Measurements from ENCODE around the gene TBL1X. TPM values are rescaled to one million over a fixed set of nuclear protein-coding genes. Genes with fewer than 3 reads are reported as not detected.

TBL1X gene
- polyA plus RNA-seq, 3 donors, result 24.2 to 27.8 (median 26.9) TPM

DNA sequence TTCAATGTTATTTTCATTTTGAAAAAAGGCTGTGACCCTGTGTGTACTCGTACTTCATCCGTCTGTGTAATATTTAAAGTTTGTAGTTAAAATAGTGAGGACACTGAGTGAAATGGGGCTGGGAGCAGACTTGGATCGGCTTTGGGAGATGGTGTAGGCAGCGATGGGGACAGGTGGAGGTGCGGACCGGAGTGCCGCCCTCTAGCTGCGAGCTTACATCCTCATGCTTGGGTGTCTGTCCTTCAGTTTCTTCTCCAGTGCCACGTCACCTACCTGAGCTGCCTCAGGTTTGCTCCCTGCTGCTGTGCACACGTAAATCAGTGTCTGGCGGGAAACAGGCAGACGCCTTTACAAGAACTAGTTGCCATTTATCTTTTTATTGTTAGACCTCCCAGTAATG is 154.7 kb downstream of the TBL1X start:
- DNase-seq, result no peak

DNA sequence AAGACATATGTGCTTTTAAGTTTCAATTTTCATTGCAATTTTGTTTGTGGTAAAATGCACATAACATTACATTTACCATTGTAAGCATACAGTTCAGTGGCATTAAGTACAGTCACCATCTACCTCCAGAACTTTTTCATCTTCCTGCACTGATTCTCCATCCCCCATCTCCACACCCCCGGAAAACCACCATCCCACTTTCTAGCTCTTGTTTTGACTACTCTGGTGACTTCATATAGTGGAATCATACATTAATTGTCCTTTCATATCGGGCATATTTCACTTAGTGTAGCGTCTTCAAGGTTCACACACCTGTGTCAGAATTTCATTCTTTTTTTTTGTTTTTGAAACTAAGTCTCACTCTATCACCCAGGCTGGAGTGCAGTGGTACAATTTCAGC is 157.3 kb downstream of the TBL1X start:
- no peak for DNase-seq

DNA sequence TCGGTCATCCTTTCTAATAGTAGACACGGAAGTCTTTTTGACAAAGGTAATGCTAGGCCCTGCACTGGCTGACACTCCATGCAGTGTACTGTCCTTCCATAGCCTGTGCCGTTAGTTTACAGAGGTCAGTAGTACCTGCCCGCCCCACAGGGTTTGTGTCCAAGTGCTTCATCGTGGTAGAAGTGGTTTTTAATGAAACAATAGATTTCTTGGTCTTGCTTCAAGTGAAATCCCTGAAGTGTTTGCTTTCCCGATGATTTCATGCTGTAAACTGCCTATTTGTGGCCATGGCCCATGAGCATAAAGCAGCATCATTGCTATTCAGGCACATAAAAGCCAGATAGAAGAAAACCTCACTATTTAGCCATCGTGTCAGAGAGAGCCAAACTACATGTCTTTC is 161.5 kb downstream of the TBL1X start:
- DNase-seq, result no peak

DNA sequence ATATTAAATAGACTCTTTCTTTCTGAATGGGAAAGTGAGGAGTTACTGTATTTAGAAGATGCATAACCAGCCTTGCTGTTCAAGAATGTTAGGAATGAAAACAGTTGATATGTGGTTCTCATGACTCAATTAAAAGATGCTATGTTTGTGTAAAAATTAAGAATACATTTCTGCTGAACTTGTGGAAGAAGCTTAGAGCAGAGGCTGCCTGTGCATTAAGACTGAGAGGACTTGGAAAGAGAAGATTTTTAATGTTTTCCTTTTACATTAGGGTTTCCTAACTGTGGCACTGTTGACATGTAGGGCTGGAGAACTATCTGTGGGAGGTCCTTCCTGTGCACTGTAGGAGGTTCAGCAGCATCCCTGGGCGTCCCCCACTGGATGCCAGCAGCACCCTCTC is 163.1 kb downstream of the TBL1X start:
- DNase-seq, result no peak

DNA sequence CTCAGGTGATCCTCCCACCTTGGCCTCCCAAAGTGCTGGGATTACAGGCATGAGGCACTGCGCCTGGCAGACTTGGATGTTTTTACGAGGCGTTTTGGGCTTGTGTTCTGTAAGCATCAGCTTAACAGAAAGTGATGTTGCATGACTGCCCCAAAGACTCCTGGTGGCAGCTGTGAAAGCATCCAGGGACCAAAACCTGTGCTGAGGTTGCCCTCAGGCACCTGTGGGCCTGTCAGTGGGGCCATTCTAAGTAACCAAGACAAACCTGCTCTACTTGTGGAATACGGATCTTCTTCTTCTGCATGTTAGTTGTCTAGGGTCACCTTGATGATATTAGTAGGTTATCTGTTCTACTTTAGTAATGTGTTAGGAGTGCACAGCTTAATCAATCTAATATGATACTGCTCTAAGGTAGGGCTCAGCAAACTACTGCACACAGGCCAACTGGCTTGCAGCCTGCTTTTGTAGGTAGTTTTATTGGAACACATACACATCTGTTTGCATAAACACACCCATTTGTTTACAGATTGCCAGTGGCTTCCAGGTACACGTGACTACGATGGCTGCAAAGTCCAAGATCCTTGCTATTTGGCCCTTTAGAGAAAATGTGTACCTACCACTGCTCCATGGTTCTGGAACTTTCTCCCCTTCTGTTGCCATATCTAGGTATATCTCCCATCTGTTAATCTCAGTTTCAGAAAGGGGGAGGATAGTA is 164.1 kb downstream of the TBL1X start:
- no peak for DNase-seq

DNA sequence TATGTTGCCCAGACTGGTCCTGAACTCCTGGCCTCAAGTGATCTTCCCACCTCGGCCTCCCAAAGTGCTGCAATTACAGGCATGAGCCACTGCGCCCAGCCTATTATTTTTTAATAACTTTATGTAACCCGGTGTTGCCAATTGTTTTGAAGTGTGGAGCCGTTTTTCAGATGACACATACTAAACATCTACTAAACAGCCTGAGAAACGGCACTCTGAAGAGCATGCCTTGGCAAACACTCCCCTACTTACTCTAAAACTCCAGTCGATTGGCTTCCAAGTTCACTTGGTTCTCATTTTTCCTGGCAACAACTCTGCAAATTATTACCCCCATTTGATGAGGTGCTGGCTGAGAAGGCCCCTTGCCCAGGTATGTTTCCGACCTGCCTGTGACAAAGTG is 169.7 kb downstream of the TBL1X start:
- no peak for DNase-seq

DNA sequence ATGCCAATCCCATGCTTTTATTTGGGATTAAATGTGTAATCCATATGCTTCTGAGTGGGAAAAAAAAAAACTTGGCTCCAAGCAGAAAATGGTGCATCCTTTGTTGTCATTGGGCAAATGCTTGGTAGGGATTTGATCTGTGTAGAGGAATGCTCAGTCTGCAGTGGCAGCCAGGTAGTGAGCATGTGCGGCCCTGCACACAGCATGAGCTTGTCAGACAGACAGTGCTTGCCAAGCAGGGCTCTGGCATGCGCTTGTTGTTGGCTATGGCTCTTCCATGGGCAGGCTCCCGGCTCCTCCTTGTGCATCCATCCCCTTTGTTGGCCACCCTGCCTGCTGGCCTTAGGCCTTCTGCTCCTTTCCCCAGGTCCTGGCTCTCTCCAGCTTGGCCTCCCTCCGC is 170.5 kb downstream of the TBL1X start:
- no peak for DNase-seq

DNA sequence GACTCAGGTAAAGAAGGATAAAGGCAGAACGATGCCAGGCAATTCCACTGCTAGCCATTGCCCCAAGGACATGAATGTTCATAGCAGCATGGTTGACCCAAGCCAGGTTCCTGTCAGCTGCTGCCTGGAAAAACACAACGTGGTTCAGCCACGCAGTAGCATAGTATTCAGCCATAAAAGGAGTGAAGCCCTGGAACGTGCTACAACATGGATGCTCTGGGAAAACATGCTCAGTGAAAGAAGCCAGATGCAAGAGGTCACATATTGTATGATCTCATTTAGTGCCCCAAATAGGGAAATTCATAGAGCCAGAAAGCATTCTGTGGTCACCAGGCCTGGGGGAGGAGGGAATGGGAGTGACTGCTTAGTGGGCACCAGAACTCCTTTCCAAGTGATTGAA is 170.9 kb downstream of the TBL1X start:
- no peak for DNase-seq

DNA sequence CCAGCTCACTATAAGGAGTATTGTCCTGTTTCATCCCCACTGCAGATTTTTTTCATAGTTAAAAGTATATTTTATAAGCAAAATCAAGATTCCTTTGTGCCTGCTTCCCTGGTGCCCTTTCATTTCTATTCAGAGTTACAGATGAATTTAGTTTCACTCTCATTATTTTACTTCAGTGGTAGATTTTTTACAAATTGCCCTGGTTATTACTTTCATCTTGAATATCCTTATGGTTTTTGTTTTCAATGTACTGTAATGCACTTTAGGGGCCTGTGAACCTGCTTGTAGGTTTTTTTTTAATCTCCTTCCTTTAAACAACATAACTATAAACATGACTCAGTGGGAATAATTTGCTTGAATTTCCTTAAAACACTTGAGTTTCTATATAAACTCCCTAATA is 174.0 kb downstream of the TBL1X start:
- DNase-seq, result no peak

DNA sequence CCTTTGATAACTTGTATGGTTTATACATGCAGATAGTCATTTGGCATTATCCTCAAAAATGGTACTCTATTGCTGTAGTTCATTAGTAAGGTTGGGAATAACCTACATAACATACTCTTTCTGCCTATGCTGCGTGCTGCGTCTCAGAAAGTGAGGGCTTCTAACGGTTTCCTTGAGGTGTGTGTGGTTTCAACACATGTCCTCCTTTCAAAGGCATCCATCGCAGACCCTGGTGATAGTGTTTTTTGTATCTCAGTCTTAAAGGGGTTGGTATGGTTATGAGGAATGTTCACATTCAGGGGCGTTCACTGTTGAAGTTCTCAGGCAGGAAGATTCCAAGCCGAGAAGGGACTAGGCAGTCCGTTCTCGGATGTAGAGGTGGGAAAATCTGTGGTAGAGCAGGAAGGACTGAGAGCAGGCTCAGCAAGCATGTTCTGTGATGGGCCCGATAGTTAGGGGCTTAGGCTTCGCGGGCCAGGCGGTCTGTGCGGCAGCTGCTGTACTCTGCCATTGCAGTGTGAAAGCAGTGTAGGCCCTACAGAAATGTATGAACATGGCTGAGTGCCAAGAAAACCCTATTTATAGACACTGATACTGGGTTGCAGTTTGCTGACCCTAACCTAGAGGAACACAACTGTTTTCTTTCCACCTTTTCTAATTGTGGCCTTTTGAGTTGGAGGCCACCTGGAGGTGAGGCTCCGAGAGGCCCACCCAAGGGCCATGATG is 177.6 kb downstream of the TBL1X start:
- no peak for DNase-seq

DNA sequence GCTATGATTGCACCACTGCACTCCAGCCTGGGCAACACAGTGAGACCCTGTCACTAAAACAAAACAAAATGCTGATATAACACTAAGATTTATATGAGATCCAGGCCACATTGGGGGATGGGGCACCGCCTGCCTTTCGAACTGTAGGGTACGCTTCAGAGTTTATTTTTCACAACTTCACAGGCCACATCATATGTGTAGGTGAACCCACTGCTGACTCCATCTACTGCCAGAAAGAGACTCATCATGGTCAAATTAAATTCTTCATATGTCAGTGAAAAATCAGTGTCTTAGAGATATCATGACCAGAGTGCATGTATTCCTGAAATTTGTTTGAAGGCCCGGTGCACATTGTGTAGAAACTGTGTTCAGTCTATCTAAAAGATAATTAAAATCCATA is 178.9 kb downstream of the TBL1X start:
- DNase-seq, result no peak

DNA sequence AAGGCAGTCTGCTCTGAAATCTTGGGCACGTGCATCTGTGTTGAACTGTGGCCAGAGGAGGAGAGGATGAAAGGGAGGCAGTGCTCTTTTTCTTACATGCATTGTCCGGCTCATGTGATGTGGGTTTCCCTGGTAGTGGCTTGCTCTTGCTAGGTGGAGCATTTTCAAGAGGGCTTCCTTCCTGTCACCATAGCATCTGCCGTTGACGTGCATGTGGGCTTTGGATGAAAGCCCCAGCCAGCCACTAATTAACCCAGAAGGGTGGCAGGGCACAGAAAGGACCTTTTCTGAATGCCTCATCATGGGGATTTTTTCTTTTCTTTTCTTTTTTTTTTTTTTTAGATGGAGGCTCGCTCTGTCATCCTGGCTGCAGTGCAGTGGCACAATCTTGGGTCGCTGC is 179.5 kb downstream of the TBL1X start:
- no peak for DNase-seq

DNA sequence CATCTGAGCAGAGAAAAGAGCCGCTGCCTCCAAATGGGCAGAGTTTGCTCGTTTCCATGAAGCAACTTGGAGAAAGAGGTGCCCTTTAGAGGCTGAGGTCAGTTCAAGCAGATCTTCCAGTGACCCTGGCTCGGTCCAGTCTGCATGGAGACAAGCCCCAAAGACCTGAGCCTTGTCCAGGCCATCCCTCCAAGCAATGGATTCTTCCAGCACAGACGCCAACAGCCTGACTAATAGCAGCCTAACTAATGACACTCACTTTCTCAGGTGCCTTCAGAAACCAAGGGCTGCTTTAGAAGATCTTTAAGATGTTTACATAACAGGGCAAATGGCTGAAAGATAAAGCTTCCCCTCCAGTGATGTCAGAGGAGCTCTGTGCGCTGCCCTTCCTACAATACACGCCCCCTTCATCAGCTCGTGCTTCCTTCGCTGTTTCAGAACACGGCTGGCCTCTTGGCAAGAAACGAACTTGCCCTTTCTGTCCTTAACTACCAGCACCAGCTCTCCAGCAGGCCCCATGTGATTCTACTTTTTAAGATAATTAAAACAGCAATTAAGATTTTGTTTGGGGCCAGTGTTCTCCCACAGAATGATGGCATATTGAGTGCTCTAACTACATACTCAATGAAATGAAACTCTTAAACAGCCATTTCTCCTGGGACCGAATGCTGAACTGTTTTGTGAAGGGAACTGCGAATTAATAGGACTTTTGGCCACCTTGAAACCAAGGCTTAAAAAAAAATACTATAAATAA is 181.8 kb downstream of the TBL1X start:
- DNase-seq, result no peak

DNA sequence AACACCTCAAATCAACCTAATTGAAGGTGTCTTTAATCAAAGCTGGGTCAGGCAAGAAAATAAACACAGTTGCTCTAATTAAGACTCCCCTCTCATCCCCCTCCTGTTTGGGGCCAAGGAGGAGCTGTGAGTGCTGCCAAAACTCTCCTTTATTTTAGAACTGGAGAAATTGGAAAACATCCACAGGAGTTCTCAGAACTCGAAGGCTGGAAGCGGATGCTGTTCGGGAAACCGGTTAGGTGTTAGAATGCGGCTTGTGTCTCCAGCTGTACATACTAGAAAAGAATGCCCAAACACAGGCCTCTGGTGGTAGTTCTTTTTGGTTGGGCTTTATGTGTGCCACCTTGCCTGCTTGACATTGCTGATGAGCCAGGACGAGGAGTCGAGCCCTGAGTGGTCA is 182.6 kb downstream of the TBL1X start:
- no peak for DNase-seq

DNA sequence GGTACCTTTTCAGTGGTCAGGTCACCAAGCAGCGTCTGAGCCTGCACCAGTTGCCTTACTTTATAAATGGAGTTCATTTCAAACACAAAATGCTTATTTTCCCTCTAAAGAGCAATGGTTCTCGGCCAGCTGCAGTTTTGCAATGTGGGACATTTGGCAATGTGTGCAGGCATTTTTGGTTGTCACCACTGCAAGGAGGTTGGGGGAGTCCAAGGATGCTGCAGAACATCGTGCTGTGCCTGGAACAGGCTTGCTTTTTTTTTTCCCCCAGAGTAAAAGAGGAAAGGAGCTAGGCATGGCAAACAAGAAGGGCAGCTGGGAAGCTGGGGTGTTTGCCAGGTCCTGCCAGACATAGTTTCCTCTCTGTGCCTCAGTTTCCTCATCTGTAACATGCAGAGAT is 185.2 kb downstream of the TBL1X start:
- no peak for DNase-seq

DNA sequence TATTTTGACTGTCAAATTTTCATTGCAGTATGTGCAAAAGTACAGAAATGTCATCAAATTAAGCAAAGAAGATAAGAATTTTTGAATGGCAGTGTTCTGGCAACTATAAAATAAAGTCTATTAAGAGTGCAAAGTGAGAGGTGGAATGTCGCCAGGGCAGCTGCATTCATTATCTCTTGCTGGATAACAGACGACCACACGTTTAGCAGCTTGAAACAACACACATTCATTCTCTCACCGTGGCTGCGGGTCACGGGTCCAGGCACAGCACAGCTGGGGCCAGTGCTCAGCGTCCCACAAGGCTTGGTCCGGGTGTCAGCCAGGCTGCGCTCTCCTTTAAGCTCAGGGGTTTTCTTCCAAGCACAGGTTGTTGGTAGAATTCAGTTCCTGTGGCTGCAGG is 186.9 kb downstream of the TBL1X start:
- no peak for DNase-seq

DNA sequence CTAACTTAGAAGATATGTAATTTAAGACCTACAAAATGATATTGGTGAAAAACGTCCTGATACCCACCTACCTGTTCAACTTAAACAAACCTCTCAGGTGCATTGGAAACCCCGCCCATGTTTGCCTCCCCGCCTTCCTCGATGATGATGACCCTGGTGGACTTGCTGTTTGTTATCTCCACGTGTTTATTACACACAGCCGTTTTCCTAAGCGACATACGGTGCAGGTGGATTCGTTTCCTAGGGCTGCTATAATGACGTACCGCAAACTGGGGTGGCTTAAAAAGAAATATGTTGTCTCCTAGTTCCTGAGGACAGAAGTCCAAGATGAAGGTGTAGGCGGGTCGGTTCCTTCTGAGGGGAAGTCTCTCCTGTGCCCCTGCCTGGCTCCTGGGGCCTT is 190.1 kb downstream of the TBL1X start:
- no peak for DNase-seq

DNA sequence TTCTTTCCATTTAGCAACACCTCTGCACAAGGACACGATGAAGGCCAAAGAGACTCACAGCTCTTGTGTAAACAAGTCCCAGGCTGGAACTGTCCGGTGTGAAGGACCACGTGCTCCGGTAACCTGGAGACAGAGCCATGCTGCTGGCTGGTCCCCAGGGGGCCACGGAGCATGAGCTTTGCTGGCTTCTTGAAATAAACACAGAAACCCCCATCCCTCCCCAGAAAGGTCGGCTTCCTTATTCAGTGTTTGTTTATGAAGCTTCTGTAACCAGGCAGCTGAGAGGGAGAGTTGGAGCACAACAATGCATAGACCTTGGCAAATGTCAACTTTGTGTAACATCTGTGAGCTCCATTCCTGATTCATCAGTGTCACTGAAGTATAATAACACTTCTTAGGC is 191.4 kb downstream of the TBL1X start:
- no peak for DNase-seq

DNA sequence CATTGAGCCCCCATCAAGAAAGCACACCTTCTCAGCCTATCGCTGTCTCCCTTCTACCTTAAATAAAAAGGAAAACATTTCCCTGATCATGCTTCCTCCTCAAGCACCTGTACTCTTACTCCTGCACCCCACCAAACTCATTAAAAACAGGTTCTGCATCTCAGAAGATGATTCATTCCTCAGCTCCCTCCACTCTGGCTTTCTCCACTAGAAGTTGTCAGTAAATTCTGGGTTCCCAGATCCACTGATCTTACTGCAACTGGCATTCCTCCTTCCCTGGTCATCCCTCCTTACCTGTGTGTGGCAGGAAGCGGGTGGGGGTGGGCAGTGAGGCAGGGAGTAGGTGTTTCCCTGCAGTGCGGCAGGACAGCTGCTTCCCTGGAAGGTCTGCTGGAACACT is 192.0 kb downstream of the TBL1X start:
- DNase-seq, result no peak

DNA sequence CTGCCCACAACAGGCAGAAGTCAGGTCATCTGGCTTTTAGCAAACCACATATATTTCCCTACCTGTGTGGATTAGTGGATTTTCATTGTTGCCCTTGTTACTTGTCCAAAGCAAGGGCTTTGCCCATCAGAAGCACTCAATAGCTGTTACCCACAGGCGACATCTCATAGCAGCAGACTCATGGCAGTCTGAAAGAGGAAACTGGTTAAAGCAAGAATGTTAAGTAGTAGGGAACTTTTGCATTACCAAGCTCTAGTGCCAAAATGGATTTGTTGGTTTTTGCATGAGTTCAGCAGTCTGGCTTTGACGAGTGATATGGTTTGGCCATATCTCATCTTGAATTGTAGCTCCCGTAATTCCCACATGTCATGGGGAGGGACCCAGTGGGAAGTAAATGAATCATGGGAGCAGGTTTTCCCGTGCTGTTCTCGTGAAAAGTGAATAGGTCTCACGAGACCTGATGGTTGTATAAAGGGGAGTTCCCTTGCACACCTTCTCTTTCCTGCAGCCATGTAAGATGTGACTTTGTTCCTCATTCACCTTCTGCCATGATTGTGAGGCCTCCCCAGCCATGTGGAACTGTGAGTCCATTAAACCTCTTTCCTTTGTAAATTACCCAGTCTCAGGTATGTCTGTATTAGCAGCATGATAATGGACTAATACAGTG is 192.9 kb downstream of the TBL1X start:
- no peak for DNase-seq

DNA sequence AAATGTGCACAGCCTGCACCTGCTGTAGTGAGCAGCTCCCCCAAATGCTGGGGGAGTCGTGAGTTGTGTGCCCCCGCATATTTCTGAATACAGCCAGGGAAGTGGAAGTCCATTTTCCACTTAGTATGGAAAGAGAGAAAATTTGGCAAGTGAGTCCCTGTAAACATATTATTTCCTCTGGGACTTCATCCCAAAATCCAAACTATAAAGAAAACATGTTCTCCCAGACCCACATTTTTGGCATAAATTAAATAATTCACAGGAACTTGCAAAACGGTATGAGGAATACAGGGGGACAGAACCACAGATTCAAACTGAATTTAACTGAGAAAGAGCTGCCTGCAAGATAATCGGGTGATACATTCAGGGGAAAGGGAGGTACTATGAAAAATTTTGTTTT is 193.6 kb downstream of the TBL1X start:
- DNase-seq, result no peak

DNA sequence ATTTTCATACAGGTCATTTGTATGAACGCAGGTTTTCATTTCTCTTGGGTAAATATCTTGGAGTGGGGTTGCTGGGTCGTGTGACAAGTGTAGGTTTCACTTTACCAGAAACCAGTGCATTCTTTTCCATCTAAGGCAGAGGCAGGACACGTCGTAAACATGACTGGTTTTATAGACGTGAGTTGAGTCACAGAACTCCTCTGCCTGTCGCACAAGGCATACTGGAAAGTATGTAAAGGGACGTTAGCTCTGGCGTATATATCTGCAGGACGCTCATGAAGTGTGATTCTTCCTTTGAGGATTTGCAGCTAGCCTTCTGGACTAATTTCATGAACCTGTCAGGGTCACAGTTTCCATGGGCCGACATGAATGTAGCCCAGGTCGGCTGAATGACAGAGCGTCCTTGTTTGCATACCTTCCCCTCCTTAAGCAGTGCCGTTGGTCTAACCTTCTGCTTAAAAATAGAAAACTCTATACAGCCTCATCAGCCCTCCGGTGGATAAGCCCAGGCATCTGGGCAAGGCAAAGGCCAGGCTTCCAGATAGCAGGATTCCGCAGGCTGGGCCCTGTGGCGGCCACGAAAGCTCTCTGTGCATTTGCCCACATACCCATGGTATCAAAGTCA is 194.8 kb downstream of the TBL1X start:
- DNase-seq, result no peak
